Measurements from ENCODE around the gene DPPA4. TPM values are rescaled to one million over a fixed set of nuclear protein-coding genes. Genes with fewer than 3 reads are reported as not detected.
A peak's percentile ranks its signal among the peaks of the same experiment; 100 is the strongest.
"Not testable (repeated sequence)": the region's sequence is repeated elsewhere in the genome, so short reads cannot be mapped to it uniquely, and the experiment has no call there.

Gene DPPA4
- 1 to 10 TPM; 1.3 to 5.1 (median 2.4) TPM for polyA plus RNA-seq (ENCODE audit: insufficient read length in 10 of 10)
- long read RNA-seq, donor 1, partial matches to known transcripts, result 0 of 3 reads
- long read RNA-seq, donor 1, other reads (novel, unspliced or antisense), result 0 of 3 reads
- long read RNA-seq, donor 2, result 0 reads
- long read RNA-seq, donor 3, result 0 reads
- long read RNA-seq, donor 4, result 0 reads
- long read RNA-seq, donor 5, result 0 reads
- long read RNA-seq, donor 6, result 0 reads
- long read RNA-seq, donor 7, partial matches to known transcripts, result 0 of 2 reads
- long read RNA-seq, donor 7, other reads (novel, unspliced or antisense), result 0 of 2 reads
- long read RNA-seq, donor 8, result 0 reads
- long read RNA-seq, donor 9, partial matches to known transcripts, result 0 of 1 reads
- long read RNA-seq, donor 9, other reads (novel, unspliced or antisense), result 0 of 1 reads

DNA sequence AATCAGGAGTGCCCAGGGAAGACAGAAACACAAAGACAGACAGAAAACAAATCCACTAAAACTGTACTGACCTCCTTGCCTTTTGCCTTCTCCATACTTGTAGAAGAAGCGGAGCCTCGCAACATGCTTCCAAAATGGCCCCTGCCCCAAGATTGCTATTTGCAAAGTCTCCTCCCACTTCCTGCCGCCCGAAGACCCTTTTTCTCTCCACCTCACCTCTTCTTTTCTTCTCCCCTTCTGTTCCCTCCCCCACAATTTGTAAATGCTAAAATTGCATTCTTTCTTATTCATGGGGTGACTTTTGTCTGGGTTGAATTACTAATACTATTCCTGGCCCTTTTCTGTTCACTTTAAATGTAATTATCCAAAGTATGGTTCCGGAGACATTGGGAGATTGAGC is at the start of gene DPPA4:
Gene DPPA4, minus strand, starts transcription at position 154 of the 400 bp plus-strand sequence. Its CDS starts 29 bp downstream, at position 125.
- DNase-seq, result no peak

- DNase-seq, result no peak
Measured at GRCh38 chr3:109385442-109386318, 48.3 kb upstream of the DPPA4 start.

- DNase-seq, result no peak
Measured at GRCh38 chr3:109384164-109384563, 46.8 kb upstream of the DPPA4 start.

DNA sequence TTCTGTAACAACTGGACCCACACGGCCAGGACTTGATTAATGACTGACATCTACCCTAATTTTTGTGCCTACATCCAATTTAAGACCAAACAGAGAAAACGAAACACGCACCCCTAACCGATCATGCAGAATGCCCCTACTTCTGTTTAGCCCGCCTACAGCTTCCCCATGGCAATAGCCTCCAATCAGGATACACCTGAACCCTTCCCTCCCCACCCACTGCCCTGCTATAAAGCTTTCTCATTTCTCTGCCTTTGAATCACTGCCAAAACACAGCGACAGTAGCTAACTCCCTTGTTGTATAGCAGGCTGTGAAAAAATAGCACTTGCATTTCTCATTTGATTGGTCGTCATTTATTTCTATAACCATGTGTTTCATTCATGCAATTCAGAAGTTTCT is 45.2 kb upstream of the DPPA4 start:
- DNase-seq, result no peak

DNA sequence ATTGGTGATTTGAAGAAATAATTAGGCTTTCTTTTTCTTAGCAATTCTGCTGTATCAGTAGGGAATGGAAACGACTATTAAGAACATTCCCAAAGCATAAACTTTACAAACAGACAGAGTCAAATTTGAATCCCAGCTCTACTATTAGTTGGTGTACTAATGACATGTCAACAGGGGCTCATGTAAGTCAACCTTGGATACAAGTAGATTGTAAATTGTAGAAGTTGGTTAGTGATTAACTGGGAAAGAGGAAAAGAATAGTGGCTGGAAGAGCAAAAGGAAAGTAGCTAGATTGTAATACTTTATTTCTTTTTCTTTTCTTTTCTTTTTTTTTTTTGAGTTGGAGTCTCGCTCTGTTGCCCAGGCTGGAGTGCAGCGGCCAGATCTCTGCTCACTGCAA is 38.6 kb upstream of the DPPA4 start:
- DNase-seq, result no peak

DNA sequence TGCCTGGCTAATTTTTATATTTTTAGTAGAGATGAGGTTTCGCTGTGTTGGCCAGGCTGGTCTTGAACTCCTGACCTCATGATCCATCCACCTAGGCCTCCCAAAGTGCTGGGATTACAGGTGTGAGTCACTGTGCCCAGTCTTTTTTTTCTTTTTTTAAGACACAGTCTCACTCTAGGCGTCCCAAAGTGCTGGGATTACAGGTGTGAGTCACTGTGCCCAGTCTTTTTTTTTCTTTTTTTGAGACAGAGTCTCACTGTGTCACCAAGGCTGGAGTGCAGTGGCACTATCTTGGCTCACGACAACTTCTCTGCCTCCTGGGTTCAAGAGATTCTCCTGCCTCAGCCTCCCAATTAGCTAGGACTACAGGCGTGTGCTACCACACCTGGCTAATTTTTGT is 37.1 kb upstream of the DPPA4 start:
- not testable (repeated sequence) for DNase-seq

DNA sequence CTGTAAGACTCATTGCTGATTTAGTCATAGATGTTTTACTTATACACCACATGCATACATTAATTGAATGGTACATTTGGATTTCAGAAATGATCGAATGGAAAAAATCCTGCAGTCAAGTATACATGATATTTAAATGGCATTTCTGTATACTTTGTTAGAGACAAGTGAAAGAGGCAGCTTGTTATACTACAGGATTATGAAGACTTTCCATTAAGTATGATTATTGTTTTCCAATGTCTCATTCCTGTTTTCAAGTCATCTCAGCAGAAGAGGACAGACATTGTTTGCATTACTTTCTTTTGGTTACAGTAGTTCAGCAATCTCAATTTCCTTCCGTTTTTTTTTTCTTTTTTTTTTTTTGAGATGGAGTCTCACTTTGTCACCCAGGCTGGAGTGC is 36.6 kb upstream of the DPPA4 start:
- DNase-seq, result no peak

GRCh38 chr3:109372639-109373038 is 35.3 kb upstream of the DPPA4 start:
- DNase-seq, result no peak

GRCh38 chr3:109369510-109369909 is 32.2 kb upstream of the DPPA4 start:
- DNase-seq, result no peak

GRCh38 chr3:109364088-109364487 is 26.7 kb upstream of the DPPA4 start:
- DNase-seq, result no peak

DNA sequence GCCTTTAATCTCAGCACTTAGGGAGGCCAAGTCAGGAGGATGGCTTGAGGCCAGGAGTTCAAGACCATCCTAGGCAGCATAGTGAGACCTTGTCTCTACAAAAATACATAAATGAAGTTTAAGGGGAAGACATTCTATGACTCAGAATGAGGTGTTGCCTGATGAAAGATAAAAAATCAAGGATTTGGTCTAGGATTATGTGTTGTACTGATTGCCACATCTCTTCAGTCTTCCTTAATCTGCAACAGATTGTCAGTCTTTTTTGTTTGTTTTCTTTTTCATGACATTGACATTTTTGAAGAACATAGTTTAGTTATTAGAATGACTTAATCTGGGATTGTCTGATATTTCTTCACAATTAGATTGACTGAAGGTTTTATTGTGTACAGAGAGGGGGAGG is 26.3 kb upstream of the DPPA4 start:
- no peak for DNase-seq

DNA sequence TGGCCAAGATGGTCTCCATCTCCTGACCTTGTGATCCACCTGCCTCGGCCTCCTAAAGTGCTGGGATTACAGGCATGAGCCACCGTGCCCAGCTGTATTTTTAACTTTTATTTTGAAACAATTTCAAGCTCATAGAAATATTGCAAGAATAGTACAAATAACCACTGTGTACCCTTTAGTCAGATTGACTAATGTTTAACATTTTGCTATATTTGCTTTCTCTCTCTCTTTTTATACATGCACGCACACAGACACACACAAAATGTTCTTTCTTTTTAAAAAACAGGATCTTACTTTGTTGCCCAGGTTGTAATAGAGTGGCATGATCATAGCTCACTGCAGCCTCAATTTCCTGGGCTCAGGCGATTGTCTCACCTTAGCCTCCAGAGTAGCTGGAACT is 25.5 kb upstream of the DPPA4 start:
- DNase-seq, result no peak

DNA sequence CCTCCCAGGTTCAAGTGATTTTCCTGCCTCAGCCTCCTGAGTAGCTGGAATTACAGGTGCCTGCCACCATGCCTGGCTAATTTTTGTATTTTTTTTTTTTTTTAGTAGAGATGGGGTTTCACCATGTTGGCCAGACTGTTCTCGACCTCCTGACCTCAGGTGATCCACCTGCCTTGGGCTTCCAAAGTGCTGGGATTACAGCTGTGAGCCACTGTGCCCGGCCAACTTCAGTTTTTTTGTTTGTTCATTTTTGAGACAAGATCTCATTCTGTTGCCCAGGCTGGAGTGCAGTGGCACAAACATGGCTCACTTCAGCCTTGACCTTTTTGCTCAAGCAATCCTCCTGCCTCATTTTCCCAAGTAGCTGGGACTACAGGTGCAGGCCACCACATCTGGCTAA is 21.5 kb upstream of the DPPA4 start:
- DNase-seq, result not testable (repeated sequence)

- no peak for DNase-seq
Measured at GRCh38 chr3:109356442-109357155, 19.3 kb upstream of the DPPA4 start.

DNA sequence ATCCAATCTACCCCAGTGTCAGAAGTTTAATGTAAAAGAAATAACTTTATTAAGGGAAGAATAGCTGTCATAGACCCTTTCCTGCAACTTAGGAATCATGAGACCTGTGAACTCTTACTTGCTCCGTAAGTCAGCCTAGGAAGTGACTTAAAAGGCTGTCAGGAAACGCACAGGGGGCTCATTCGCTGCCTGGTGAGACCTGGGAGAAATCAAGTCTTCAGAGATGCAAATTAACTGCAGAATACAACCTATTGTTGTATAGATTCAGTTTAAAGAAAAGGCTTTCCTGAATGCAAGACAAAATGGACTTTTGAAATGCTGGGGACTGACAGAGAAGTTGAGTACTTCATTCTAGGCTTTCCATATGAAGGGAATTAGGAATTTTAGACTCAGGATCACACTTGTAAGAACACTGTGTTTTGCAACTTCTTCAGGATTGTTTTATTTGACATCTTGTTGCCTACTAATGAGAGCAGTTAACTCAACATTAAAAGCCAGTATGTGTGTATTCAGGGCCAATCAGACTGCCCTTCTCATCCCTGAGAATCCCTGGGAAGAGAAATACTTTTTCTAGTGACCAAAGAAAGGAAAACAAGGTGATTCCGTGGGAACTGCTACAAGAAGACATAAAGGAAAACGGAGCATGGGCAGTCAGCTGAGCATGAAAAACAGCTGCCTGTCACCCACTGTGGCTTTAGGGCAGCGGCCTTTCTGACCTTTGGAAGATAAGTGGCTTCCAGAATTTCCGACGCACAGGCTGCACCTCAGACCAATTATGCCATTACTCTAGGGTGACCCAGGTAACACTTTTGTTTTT is 18.5 kb upstream of the DPPA4 start:
- DNase-seq, result no peak

DNA sequence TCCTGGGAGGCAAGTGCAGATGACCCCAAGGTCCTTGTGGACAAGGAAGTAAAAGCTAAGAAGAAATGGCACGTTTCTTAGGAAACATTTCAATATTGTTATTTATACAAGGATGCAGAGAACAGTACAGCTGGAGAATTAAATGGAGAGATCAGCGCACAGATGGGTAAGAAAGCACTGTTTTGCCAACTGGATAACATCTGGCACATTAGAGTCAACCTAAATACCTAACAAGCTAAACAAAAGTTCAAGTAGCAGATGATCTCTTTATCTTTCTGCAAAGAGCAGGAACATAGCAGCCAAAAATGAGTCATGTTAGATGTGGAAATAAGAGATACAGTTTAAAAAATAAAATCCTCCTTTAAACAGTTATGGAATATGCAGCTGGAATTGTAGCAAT is 15.7 kb upstream of the DPPA4 start:
- DNase-seq, result no peak

GRCh38 chr3:109351231-109351630 is 13.9 kb upstream of the DPPA4 start:
- DNase-seq, result no peak

- DNase-seq, result peak in 1 of 3 donors; percentile 6
Measured at GRCh38 chr3:109346770-109347295, 9.5 kb upstream of the DPPA4 start.

GRCh38 chr3:109346099-109346498 is 8.8 kb upstream of the DPPA4 start:
- no peak for DNase-seq

GRCh38 chr3:109339714-109340648 is 2.6 kb upstream of the DPPA4 start:
- no peak for DNase-seq
